HG03354 (cell line): ENCODE data around the gene HES1.
"Not testable (repeated sequence)": the region's sequence is repeated elsewhere in the genome, so short reads cannot be mapped to it uniquely, and the experiment has no call there.

ENCODE experiments used
- ATAC-seq: cut with Tn5 transposase; IDR thresholded peaks from one replicate; pipeline ENCODE4 v1.9.1; 2021; ENCODE audit warnings: mild to moderate bottlenecking; ENCODE audit not compliant: unreplicated experiment, poor library complexity, severe bottlenecking

The HES1 gene

DNA sequence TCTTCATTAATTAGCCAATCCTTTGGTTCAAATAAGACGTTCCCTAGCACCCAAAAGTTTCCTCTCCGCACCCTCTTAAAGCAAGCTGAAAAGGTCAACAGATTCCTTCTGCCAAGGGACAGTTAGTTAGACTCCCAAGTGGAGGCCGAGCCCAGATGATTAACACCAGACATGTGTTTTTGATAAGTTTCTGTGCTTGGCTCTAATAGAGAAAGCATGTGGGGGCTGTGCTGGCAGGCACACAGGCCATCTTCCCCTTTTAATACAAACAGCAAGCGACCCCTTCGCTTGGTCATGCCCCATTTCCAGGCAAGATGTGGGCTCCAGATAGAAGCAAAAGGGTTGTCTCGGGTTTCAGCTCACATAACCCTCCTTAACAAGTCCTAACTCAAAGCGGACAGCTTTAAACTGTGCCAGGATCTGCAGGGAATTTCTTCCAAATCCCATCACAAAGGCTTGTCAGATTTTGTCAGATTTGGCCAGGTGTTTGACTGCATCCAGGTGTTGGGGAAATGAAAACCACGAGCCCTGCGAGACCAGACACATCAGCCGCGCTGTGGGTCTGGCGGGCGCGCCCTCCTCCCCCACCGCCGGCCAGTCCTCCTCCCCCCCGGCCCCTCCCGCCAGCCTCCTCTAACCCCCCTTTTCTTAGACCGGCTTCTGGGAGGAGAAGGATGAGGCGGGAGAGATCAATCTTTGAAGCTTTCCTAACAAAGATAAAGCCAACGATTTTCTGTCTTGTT lies 3.3 kb downstream of the HES1 start:
- ATAC-seq, result no peak

- ATAC-seq, result no peak
Observed at GRCh38 chr3:194139814-194140391, 4.0 kb downstream of the HES1 start.

- no peak for ATAC-seq
Observed at GRCh38 chr3:194140520-194141414, 4.8 kb downstream of the HES1 start.

DNA sequence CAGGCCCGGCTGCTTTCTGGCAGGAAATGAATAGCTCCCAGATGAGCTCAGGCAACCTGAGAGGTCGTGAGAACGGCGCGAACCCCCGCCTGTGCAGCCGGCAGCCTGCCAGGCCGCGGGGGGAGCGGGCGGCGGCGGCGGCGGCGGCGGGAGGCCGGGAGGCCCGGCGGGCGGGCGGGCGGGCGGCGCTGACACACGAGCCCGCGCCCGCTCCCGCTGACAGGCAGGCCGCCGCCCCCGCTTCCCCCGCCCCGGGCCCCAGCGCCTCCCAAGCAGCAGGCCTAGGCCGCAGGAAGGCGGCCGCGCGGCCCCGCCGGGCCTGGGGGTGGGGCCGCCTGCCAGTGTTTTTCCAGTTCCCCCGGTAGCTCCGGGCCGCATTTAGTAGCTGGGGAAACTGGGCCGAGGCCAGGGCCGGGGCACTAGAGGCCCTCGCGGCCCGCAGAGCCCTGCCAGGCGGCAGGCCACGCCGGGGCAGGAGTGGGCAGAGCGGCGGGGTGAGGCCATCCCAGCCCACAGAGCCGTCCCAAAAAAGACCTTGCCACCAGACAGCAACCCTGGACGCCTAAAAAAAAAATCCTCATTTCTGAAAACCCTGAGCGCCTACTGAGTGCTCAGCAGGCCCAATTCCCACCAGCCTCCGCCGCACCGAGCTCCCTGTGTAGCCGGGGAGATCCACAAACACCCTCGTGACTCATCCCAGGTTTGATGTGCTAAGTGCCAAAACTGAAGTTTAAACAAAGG lies 5.6 kb downstream of the HES1 start:
- peak; percentile 56 for ATAC-seq

- no peak for ATAC-seq
Observed at GRCh38 chr3:194142156-194142910, 6.4 kb downstream of the HES1 start.

- ATAC-seq, result no peak
Observed at GRCh38 chr3:194145702-194146101, 9.8 kb downstream of the HES1 start.

GRCh38 chr3:194147679-194148078 lies 11.7 kb downstream of the HES1 start:
- no peak for ATAC-seq

DNA sequence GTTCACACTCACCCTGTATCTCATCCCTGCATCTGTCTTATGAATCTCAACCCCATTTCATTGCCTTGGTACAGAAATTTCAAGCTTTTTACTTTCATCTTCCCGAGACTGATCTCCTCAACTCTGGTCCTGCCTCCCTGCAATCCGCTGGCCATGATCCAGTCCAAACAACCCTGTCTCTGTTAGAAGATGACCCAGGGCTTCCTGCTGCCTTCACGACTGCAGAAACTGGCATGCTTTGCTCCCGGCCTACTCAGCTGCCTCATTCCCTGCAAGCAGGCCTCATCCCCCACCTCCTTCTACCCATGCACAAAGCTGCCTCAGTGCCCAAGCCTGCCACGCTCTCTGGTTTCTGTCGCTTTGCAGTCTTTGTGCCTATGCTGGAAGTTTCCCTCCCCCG lies 12.4 kb downstream of the HES1 start:
- no peak for ATAC-seq

- no peak for ATAC-seq
Observed at GRCh38 chr3:194150252-194150934, 14.4 kb downstream of the HES1 start.

DNA sequence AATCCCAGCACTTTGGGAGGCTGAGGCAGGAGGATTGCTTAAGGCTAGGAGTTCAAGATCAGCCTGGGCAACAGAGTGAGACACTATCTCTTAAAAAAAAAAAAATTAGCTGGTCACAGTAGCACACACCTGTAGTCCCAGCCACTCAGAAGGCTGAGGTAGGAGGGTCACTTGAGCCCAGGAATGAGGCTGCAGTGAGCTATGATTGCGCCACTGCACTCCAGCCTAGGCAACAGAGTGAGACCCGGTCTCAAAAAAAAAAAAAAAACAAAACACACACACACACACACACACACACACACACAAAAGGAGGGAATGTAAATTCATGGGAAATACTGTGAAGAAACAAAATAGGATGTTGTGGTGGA lies 15.0 kb downstream of the HES1 start:
- ATAC-seq, result not testable (repeated sequence)

DNA sequence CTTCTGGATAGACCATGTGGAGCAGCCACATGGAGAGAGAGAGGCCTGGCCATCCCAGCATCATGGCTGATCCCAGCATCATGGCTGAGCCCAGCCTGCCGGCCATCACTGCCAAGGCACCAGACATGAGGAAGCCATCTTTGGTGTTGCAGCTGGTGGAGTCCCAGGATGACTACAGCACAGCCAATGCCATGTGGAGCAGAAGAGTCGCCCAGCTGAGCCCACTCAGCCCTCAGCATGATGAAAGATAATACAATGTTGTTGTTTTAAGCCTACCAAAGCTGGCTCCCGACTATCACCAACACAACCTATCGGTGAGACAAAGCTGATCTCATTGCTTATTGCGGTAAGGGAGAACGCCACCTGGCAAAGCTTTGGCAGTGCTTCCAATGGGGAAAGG lies 18.4 kb downstream of the HES1 start:
- no peak for ATAC-seq

GRCh38 chr3:194156095-194156494 lies 20.1 kb downstream of the HES1 start:
- no peak for ATAC-seq

DNA sequence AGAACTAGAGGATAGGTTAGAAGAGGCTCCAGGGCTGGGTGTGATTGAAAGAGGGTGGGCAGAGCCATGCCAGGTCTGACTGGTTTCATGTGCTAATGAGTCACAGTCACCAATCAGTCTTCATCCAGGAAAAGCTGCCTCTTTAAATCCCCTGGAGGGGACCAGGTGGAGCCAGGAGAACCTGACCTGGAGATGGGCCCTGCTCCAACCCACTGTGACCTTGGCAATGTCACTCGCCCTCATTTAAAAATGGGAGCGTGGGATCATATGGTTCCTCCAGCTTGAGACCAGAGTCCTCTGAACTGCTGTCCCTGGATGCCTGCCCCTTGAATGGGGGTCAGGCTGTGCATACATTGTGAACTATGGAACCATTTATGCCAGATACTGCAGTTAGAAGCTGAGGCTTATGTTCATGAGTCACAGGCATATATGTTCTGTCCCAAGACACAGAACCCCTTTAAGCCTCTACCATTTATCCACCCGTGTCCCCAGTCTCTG lies 23.0 kb downstream of the HES1 start:
- ATAC-seq, result no peak

GRCh38 chr3:194160158-194160557 lies 24.2 kb downstream of the HES1 start:
- ATAC-seq, result no peak

DNA sequence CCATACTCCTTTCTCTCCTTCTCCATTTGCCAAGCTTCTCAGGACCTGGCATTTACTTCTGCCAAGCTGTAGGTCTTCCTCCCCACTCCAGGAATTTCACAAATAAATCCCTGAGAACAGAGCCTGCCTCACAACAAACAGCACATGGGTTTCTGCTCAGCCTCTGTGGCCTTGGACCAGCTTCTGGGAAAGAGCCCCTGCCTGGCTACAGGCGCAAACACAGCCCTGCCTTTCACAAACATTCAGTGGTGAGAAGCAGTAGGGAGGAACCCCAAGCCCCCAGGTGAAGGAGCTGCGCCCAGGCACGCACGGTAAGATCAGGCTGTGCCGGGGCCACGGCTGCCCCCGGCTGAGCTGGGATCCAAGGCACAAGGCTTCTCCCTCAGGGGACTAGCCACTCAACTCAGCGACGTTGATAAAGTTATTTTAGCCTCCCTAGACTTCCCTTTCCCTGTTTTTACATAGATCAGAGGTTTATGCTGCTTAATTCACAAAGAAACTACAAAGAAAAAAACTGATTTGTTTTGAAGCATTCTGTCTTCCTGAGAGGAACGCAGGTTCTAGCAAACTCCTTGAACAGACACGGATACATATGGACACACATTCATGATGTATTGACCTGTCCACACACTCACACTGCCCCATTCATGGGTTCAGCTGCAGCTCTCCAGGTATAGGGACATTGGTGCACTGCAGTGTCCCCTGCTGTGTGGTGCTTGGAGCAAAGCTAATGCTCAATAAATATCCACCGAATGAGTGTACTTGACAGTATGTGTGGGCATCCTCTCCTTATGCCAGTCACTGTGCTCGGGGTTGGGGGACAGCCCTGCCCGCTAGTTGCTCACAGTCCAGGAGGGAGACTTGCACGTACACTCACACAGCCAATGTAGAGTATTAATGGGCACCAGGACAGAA lies 25.4 kb downstream of the HES1 start:
- no peak for ATAC-seq

GRCh38 chr3:194162070-194162678 lies 26.2 kb downstream of the HES1 start:
- no peak for ATAC-seq

DNA sequence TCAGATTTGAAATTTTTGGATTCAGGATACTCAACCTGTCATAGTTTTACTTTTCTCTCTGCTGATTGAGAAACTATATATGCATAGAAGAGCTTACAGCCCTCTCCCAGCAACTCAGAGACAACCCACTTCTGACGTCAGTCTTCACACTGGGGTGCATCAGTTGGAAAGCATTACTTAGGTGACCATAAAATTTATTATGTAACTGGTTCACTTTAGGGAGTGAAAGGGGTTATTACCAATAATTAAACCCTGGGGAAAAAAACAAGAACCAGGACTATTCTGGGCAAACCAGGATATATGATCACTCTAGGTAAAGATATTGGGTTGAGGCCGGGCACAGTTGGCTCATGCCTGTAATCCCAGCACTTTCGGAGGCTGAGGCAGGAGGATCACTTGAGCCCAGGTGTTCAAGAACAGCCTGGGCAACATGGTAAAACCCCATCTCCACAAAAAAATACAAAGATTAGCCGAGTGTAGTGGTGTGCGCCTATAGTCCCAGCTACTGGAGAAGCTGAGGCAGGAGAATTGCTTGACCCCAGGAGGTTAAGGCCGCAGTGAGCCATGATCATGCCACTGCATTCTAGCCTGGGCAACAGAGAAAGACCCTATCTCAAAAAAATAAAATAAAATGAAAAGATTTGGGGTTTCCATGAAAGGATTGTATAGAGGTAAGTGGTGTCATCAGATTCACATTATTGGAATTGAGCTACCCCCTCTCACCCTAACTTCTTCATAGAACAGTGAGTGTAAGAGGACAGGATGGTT lies 27.1 kb downstream of the HES1 start:
- no peak for ATAC-seq
